Kasumi-1 (cell line): ENCODE results near the gene SLC39A11.
A peak's percentile ranks its signal among the peaks of the same experiment; 100 is the strongest.

Source experiments
- DNase-seq, 2 experiments: peaks; one replicate each; lab custom pipeline; 2025; lab: John Stamatoyannopoulos, UW

The SLC39A11 gene

GRCh38 chr17:72618001-72618509 lies 474.4 kb downstream of the SLC39A11 start:
- DNase-seq, result no peak

GRCh38 chr17:72617557-72617956 lies 474.9 kb downstream of the SLC39A11 start:
- no peak for DNase-seq

GRCh38 chr17:72616447-72616846 lies 476.0 kb downstream of the SLC39A11 start:
- DNase-seq, result no peak

- no peak for DNase-seq
Measured at GRCh38 chr17:72615627-72615991, 476.9 kb downstream of the SLC39A11 start.

GRCh38 chr17:72614871-72615626 lies 477.4 kb downstream of the SLC39A11 start:
- DNase-seq, result no peak

- no peak for DNase-seq
Measured at GRCh38 chr17:72614476-72614870, 478.0 kb downstream of the SLC39A11 start.

GRCh38 chr17:72613806-72614292 lies 478.6 kb downstream of the SLC39A11 start:
- peak in 1 of 2 experiments; percentile 14 for DNase-seq

GRCh38 chr17:72613396-72613795 lies 479.1 kb downstream of the SLC39A11 start:
- DNase-seq, result no peak

GRCh38 chr17:72611172-72611571 lies 481.3 kb downstream of the SLC39A11 start:
- no peak for DNase-seq

- DNase-seq, result no peak
Measured at GRCh38 chr17:72609501-72609900, 483.0 kb downstream of the SLC39A11 start.

GRCh38 chr17:72608436-72608835 lies 484.1 kb downstream of the SLC39A11 start:
- no peak for DNase-seq

- DNase-seq, result no peak
Measured at GRCh38 chr17:72606656-72607055, 485.8 kb downstream of the SLC39A11 start.

- DNase-seq, result no peak
Measured at GRCh38 chr17:72605543-72605942, 486.9 kb downstream of the SLC39A11 start.

GRCh38 chr17:72604518-72604917 lies 488.0 kb downstream of the SLC39A11 start:
- no peak for DNase-seq

- DNase-seq, result no peak
Measured at GRCh38 chr17:72603420-72604242, 488.9 kb downstream of the SLC39A11 start.

- no peak for DNase-seq
Measured at GRCh38 chr17:72602517-72603419, 489.7 kb downstream of the SLC39A11 start.

GRCh38 chr17:72600934-72601333 lies 491.6 kb downstream of the SLC39A11 start:
- no peak for DNase-seq

- DNase-seq, result no peak
Measured at GRCh38 chr17:72599891-72600290, 492.6 kb downstream of the SLC39A11 start.

- DNase-seq, result no peak
Measured at GRCh38 chr17:72598695-72599094, 493.8 kb downstream of the SLC39A11 start.

GRCh38 chr17:72597354-72598087 lies 495.0 kb downstream of the SLC39A11 start:
- DNase-seq, result no peak
